Measurements from ENCODE around the gene N4BP2. TPM values are rescaled to one million over a fixed set of nuclear protein-coding genes. Genes with fewer than 3 reads are reported as not detected.

The N4BP2 gene
- total and polyA plus RNA-seq, 2 of the 8 experiments (the other 6 are each of a cell fraction or from before 2014, with no cell fraction given): 4.4 to 44.7 TPM

- Histone ChIP-seq H3K79me2 (ENCODE audit: control insufficient read depth in 1 of 2, insufficient read depth in 2 of 2, low read length in 2 of 2) (no peaks in the 10 kb centered on the region), H3K4ac (replicated peaks; ENCODE audit: insufficient read length, low read depth, low read length) (no peak overlapping the region), H3K4me2 (ENCODE audit: insufficient read depth in 1 of 2, low read depth in 2 of 2, low read length in 2 of 2) (no peak overlapping the region), H2AK5ac (ENCODE audit: low read depth, low read length) (no peak overlapping the region), H3K79me1 (ENCODE audit: low read depth, low read length) (no peaks in the 10 kb centered on the region), H3K27ac (ENCODE audit: low read depth, low read length) (no peak overlapping the region), H3K23me2 (ENCODE audit: low read depth, low read length) (no peaks in the 10 kb centered on the region), H2BK12ac (ENCODE audit: low read depth, low read length) (no peak overlapping the region; the same call in 1 of the 2 replicates), H2AFZ (ENCODE audit: low read length) (no peak overlapping the region; the same call in 1 of the 2 replicates), H2BK15ac (ENCODE audit: low read length) (no peak overlapping the region), H2BK20ac (ENCODE audit: low read length) (no peak overlapping the region), H3K27me3 (replicated peaks in 1 of 4; ENCODE audit: control insufficient read depth in 3 of 4, extremely low read depth in 1 of 4, insufficient read depth in 3 of 4, low read length in 3 of 4) (no peaks in the 10 kb centered on the region), H4K5ac (ENCODE audit: insufficient read length, low read depth, low read length) (no peak overlapping the region), H3K9me3 (ENCODE audit: insufficient read depth in 2 of 2, low read depth in 1 of 2, low read length in 1 of 2) (no peaks in the 10 kb centered on the region), H3K4me3 (ENCODE audit: extremely low read depth in 1 of 4, insufficient read depth in 2 of 4, low read depth in 3 of 4, low read length in 4 of 4) (no peak overlapping the region), H3K4me1 (replicated peaks in 1 of 4; ENCODE audit: control insufficient read depth in 3 of 4, insufficient read depth in 4 of 4, low read length in 3 of 4) (peaks cover 0 to 6% (median 5%) of the 10 kb centered on the region in 4 experiments; a peak in 6 of 7 replicates), H2BK120ac (replicated peaks; ENCODE audit: low read depth, low read length) (no peak overlapping the region), H2BK5ac (ENCODE audit: low read depth, low read length) (no peak overlapping the region), H3K14ac (ENCODE audit: insufficient read length) (no peak overlapping the region), H4K8ac (ENCODE audit: extremely low read depth, insufficient read depth, low read length) (no peak overlapping the region), H3K9ac (replicated peaks in 1 of 4; ENCODE audit: extremely low read depth in 1 of 4, low read depth in 3 of 4, low read length in 3 of 4) (no peak overlapping the region), H4K91ac (replicated peaks; ENCODE audit: insufficient read length, low read length) (no peak overlapping the region), H3K36me3 (ENCODE audit: control insufficient read depth in 2 of 4, insufficient read depth in 4 of 4, low read length in 3 of 4) (no peaks in the 10 kb centered on the region), H3K23ac (ENCODE audit: insufficient read length) (no peak overlapping the region), H3K18ac (ENCODE audit: extremely low read depth, low read length) (no peak overlapping the region), H3K56ac (replicated peaks; ENCODE audit: insufficient read length, low read depth, low read length) (no peak overlapping the region), H4K20me1 (replicated peaks in 1 of 2; ENCODE audit: control insufficient read depth in 1 of 2, insufficient read depth in 2 of 2, low read length in 2 of 2) (no peaks in the 10 kb centered on the region)
- WGBS, 2 experiments (ENCODE audit: extremely low coverage in 1 of 2, insufficient coverage in 1 of 2, insufficient read length in 1 of 2, insufficient replicate concordance in 2 of 2, low coverage in 1 of 2, low lambda C conversion rate in 2 of 2, missing lambda C conversion rate in 1 of 2): 74% methylated on average over 5 of the region's 5 CpGs; no CpG with 5 or more reads in 1 of the 2 experiments
- POLR2A ChIA-PET (ENCODE audit: partially characterized antibody): interaction anchor here (0.7 kb wide), 1 partner anchor 15 kb away, joined by 3 read pairs; no protein-coding TSS in a partner anchor
- no peak for FAIRE-seq
- DNase-seq (ENCODE audit: low read depth in 1 of 2, low spot score in 2 of 2): peak in 1 of 2 experiments; percentile 43
- CTCF ChIA-PET (ENCODE audit: partially characterized antibody): interaction anchor here (0.9 kb wide), 1 partner anchor 21 kb away, joined by 3 read pairs; no protein-coding TSS in a partner anchor
- TF ChIP-seq ATF2 (IDR thresholded peaks at IDR 0.05; ENCODE audit: low read length) (no peak), BACH1 (IDR thresholded peaks at IDR 0.05; ENCODE audit: low read length) (no peak), CTCF (IDR thresholded peaks at IDR 0.05; ENCODE audit: control extremely low read depth in 1 of 3, insufficient read depth in 1 of 3, low read depth in 1 of 3, low read length in 3 of 3) (no peak), TBP (IDR thresholded peaks at IDR 0.05; ENCODE audit: low read depth, low read length) (no peak), EP300 (IDR thresholded peaks at IDR 0.05; ENCODE audit: borderline replicate concordance in 1 of 2, low read depth in 2 of 2, low read length in 2 of 2) (no peak), RNF2 (IDR thresholded peaks at IDR 0.05; ENCODE audit: borderline replicate concordance, low read depth, low read length, missing control alignments, poor library complexity, severe bottlenecking) (no peak), SP4 (IDR thresholded peaks at IDR 0.05; ENCODE audit: low read length) (no peak)
Observed at GRCh38 chr4:40185830-40186664, 129.4 kb downstream of the N4BP2 start.
